ENCODE results near the gene SMNDC1.
A peak's percentile ranks its signal among the peaks of the same experiment; 100 is the strongest.

The SMNDC1 gene

DNA sequence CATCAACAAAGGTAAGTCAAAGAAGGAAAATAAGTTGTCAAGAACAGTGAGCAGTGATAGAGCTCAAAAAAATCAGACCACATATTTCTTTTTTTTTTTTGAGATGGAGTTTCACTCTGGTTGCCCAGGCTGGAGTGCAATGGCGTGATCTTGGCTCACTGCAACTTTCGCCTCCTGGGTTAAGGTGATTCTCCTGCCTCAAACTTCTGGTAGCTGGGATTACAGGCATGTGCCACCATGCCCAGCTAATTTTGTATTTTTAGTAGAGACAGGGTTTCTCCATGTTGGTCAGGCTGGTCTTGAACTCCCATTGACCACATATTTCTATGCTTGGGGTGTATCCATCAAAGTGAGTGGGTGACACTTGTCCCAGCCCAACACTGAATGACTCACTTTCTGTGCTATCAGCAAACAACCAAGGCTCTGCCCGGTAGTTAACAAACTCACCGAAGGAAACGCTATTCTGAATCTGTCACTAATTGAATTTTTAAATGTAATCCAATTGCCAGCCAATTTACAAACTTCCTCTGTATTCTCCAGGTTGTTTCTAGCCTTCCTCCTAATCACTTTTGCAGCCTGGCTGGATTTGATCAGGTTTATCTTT, 19.6 kb upstream of the SMNDC1 start:
- Histone ChIP-seq H3K27ac (replicated peaks) (no peak overlapping the region), H3K27me3 (ENCODE audit: insufficient read depth, poor library complexity, severe bottlenecking) (peaks cover 2% of the 10 kb centered on the region), H3K4me3 (replicated peaks; ENCODE audit: insufficient read depth, low read length) (no peak overlapping the region)
- TF ChIP-seq GABPA (IDR thresholded peaks at IDR 0.05; ENCODE audit: low read depth) (no peak), REST (IDR thresholded peaks at IDR 0.05; ENCODE audit: insufficient replicate concordance, low read depth) (no peak), SPI1 (IDR thresholded peaks at IDR 0.05; ENCODE audit: borderline replicate concordance, low read depth) (no peak), POLR2AphosphoS5 (IDR thresholded peaks at IDR 0.05; ENCODE audit: low read depth) (no peak)
- TF ChIP-seq, protein P1, sequence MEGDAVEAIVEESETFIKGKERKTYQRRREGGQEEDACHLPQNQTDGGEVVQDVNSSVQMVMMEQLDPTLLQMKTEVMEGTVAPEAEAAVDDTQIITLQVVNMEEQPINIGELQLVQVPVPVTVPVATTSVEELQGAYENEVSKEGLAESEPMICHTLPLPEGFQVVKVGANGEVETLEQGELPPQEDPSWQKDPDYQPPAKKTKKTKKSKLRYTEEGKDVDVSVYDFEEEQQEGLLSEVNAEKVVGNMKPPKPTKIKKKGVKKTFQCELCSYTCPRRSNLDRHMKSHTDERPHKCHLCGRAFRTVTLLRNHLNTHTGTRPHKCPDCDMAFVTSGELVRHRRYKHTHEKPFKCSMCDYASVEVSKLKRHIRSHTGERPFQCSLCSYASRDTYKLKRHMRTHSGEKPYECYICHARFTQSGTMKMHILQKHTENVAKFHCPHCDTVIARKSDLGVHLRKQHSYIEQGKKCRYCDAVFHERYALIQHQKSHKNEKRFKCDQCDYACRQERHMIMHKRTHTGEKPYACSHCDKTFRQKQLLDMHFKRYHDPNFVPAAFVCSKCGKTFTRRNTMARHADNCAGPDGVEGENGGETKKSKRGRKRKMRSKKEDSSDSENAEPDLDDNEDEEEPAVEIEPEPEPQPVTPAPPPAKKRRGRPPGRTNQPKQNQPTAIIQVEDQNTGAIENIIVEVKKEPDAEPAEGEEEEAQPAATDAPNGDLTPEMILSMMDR (IDR thresholded peaks at IDR 0.05; ENCODE audit: insufficient read depth, low read length): no peak
- no peak for DNase-seq (ENCODE audit: low read depth in 1 of 2, low spot score in 1 of 2)

- peaks cover 2% of the 10 kb centered on the region for H3K27me3 ChIP-seq (ENCODE audit: insufficient read depth, poor library complexity, severe bottlenecking)
- DNase-seq (ENCODE audit: low read depth in 1 of 2, low spot score in 1 of 2): no peak
- no peak overlapping the region for H3K4me3 ChIP-seq (replicated peaks; ENCODE audit: insufficient read depth, low read length)
- H3K27ac ChIP-seq (replicated peaks): no peak overlapping the region
- no peak for TF ChIP-seq SPI1 (IDR thresholded peaks at IDR 0.05; ENCODE audit: borderline replicate concordance, low read depth)
- TF ChIP-seq, protein P1 (IDR thresholded peaks at IDR 0.05; ENCODE audit: insufficient read depth, low read length): no peak
- TF ChIP-seq REST (IDR thresholded peaks at IDR 0.05; ENCODE audit: insufficient replicate concordance, low read depth): no peak
- no peak for TF ChIP-seq POLR2AphosphoS5 (IDR thresholded peaks at IDR 0.05; ENCODE audit: low read depth)
- TF ChIP-seq GABPA (IDR thresholded peaks at IDR 0.05; ENCODE audit: low read depth): no peak
Measured at GRCh38 chr10:110323503-110323902, 18.8 kb upstream of the SMNDC1 start.

GRCh38 chr10:110321869-110322620, 17.3 kb upstream of the SMNDC1 start:
- Histone ChIP-seq H3K4me3 (replicated peaks; ENCODE audit: insufficient read depth, low read length) (no peak overlapping the region), H3K27me3 (ENCODE audit: insufficient read depth, poor library complexity, severe bottlenecking) (peaks cover 2% of the 10 kb centered on the region), H3K27ac (replicated peaks) (no peak overlapping the region)
- peak in 1 of 2 experiments; percentile 25 for DNase-seq (ENCODE audit: low read depth in 1 of 2, low spot score in 1 of 2)
- TF ChIP-seq SPI1 (IDR thresholded peaks at IDR 0.05; ENCODE audit: borderline replicate concordance, low read depth) (no peak), GABPA (IDR thresholded peaks at IDR 0.05; ENCODE audit: low read depth) (no peak), POLR2AphosphoS5 (IDR thresholded peaks at IDR 0.05; ENCODE audit: low read depth) (no peak), REST (IDR thresholded peaks at IDR 0.05; ENCODE audit: insufficient replicate concordance, low read depth) (no peak)
- TF ChIP-seq, protein P1 (IDR thresholded peaks at IDR 0.05; ENCODE audit: insufficient read depth, low read length): no peak
